Measurements from ENCODE around the gene SAMD10.
"Not testable (repeated sequence)": the region's sequence is repeated elsewhere in the genome, so short reads cannot be mapped to it uniquely, and the experiment has no call there.

The SAMD10 gene

DNA sequence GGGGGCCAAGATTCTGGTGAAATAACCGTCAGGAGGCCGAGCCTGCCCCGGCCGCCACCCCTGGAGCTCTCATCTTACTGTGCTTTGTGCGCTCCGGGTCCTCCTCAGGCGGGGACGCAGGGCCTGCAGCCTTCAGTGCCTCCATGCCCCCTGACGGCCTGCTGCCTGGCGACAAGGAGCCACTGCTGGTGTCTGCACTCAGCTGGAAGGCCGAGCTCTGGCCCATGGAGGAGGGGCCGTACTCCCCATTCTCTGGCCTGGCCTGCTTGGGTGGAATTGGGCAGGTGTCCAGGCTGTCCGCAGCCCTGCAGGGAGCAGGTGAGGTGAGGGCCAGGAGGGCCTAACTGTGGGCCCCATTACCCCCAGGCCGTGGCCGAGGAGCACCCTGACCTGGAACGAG lies 15.0 kb downstream of the SAMD10 start:
- Histone ChIP-seq H3K36me3 (ENCODE audit: insufficient read depth, low read depth, low read length) (peaks cover 65% of the 10 kb centered on the region), H3K4me1 (ENCODE audit: insufficient read depth, low read length) (peaks cover 1% of the 10 kb centered on the region; the same call in 1 of the 2 replicates), H3K9ac (ENCODE audit: low read depth, low read length) (no peak overlapping the region), H3K4me3 (ENCODE audit: low read length) (no peak overlapping the region), H3K27ac (ENCODE audit: low read length) (no peak overlapping the region), H3K27me3 (ENCODE audit: insufficient read depth, low read length) (no peaks in the 10 kb centered on the region), H3K9me3 (ENCODE audit: insufficient read depth, low read depth, low read length) (no peaks in the 10 kb centered on the region)

DNA sequence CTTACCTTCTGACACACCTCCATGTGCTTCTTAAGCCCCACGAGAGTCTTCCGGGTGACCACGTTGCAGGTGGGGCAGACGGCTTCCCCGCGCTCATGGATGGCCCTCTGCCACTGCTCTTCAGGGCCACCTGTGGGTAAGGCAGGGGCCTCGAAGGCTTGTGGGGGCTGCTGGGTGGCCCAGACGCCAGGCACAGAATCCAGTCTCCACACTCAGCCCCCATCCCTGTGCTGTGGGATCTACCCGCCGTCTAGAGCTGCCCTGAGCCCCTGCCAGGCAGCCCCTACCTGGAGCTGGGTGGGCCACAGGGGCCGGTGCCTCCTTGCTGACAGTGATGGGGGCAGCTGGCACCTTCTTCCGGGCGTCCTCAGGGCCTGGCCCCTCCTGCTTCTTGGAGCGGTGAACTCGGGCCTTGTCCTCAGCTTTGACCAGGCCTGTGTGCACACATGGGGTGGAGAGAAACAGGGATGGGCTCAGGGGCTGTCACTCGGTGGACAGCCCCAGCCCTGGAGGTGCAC lies 15.6 kb downstream of the SAMD10 start:
- no peak overlapping the region for H3K4me3 ChIP-seq (ENCODE audit: low read length)
- H3K27ac ChIP-seq (ENCODE audit: low read length) = no peak overlapping the region
- H3K9me3 ChIP-seq (ENCODE audit: insufficient read depth, low read depth, low read length) = no peaks in the 10 kb centered on the region
- peaks cover 7% of the 10 kb centered on the region; the same call in 1 of the 2 replicates for H3K4me1 ChIP-seq (ENCODE audit: insufficient read depth, low read length)
- no peak overlapping the region for H3K9ac ChIP-seq (ENCODE audit: low read depth, low read length)
- H3K27me3 ChIP-seq (ENCODE audit: insufficient read depth, low read length) = no peaks in the 10 kb centered on the region
- peaks cover 70% of the 10 kb centered on the region for H3K36me3 ChIP-seq (ENCODE audit: insufficient read depth, low read depth, low read length)

DNA sequence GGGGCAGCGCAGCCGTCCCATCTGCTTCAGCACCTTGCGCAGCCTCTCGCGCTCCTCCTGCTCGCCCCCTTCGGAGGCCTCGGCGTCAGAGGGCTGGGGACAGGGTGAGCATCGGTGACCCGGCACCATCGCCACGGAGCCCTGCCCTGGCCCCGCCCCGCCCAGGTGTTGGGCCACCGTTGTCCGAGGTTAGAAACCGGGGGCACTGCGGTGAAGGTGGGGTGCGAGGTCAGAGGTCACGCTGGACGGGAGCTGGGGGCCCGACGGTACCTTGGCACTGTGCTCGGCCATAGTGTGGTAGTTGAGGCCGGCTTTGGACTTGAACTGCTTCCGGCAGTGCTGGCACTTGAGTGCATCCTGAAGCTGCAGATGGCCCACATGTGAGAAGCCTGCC lies 16.1 kb downstream of the SAMD10 start:
- H3K27me3 ChIP-seq (ENCODE audit: insufficient read depth, low read length) = no peaks in the 10 kb centered on the region
- no peaks in the 10 kb centered on the region for H3K9me3 ChIP-seq (ENCODE audit: insufficient read depth, low read depth, low read length)
- peaks cover 69% of the 10 kb centered on the region for H3K36me3 ChIP-seq (ENCODE audit: insufficient read depth, low read depth, low read length)
- peaks cover 10% of the 10 kb centered on the region; the same call in 1 of the 2 replicates for H3K4me1 ChIP-seq (ENCODE audit: insufficient read depth, low read length)
- H3K4me3 ChIP-seq (ENCODE audit: low read length) = no peak overlapping the region
- no peak overlapping the region for H3K9ac ChIP-seq (ENCODE audit: low read depth, low read length)
- no peak overlapping the region for H3K27ac ChIP-seq (ENCODE audit: low read length)

DNA sequence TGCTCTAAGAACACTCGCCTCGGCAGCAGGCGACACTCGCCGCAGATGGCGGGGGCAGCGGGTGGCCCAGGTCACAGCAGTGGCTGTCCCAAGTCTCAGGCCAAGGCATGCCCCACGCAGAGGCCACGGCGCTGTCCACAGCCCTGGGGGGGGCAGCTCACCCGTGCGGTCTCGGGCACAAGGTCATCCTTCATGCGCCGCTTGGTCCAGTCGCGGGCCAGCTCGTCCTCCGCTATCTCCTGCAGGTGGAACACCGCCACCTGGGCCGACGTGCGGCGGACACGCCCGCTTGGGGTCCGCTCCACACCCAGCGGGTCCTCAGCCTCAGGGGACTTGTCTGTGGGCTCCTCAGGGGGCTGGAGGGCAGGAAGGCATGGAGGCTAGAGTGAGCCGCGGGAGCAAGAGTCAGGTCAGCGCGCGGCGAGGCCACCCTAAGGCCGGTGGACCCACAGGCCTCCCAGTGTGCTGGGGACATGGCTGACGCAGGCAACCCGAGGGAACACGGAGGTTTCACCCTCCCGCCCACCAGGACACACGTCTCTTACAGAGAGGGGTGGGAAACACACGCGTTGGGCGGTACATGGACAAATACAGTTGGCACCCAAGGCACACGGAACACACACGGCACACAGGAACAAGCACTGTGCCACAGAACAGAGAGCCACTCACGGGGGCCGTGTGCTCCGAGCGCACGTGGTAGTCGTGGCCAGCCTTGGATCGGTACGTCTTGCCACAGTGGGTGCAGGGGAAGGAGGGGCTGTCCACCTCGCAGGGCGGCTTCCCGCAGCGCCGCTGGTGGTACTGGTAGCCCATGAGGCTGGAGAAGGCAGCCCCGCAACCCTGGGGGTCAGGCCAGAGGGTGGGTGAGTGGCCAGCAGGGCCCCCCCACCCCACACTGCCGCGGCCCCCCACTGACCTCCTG lies 16.8 kb downstream of the SAMD10 start:
- Histone ChIP-seq H3K36me3 (ENCODE audit: insufficient read depth, low read depth, low read length) (peaks cover 62% of the 10 kb centered on the region), H3K4me3 (ENCODE audit: low read length) (no peak overlapping the region), H3K9me3 (ENCODE audit: insufficient read depth, low read depth, low read length) (no peaks in the 10 kb centered on the region), H3K27me3 (ENCODE audit: insufficient read depth, low read length) (no peaks in the 10 kb centered on the region), H3K27ac (ENCODE audit: low read length) (no peak overlapping the region), H3K9ac (ENCODE audit: low read depth, low read length) (no peak overlapping the region), H3K4me1 (ENCODE audit: insufficient read depth, low read length) (peaks cover 15% of the 10 kb centered on the region; the same call in 1 of the 2 replicates)

DNA sequence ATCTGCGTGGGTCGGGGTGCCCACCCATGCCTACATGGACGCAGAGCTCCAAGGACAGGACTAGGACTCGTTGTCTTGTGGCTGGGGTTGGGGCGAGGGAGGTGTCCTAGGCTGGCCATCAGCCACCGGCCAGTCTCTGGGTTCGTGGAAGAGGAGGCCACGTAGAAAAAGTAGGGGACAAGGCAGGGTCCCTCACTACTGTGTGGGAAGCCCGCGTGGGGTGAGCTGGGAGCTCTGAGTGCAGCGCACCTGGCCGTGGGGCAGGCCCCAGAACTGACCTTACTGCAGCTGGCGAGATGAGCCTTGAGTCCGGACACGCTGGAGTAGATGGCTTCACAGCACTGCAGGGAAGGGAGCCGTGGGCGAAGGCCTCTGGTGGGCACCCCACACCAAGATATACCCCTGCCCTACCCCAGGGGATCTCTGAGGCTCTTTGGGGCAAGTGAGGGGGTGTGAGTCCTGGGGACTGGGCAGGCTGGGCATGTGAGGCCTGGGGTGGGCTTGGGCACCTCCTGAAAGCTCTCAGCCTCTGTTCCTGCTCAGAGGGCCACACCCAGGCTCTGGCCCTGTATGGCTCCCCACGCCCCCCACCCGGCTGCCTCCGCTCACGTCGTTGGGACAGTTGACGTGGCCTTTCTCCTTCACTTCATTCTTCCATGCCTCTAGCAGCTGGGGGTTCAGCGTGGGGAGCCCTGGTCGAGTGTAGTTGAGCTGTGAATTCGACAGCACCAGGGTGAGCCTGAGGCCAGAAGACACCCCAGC lies 17.6 kb downstream of the SAMD10 start:
- Histone ChIP-seq H3K4me1 (ENCODE audit: insufficient read depth, low read length) (peaks cover 15% of the 10 kb centered on the region; the same call in 1 of the 2 replicates), H3K9me3 (ENCODE audit: insufficient read depth, low read depth, low read length) (no peaks in the 10 kb centered on the region), H3K27ac (ENCODE audit: low read length) (no peak overlapping the region), H3K9ac (ENCODE audit: low read depth, low read length) (no peak overlapping the region), H3K4me3 (ENCODE audit: low read length) (no peak overlapping the region), H3K36me3 (ENCODE audit: insufficient read depth, low read depth, low read length) (peaks cover 54% of the 10 kb centered on the region), H3K27me3 (ENCODE audit: insufficient read depth, low read length) (no peaks in the 10 kb centered on the region)

DNA sequence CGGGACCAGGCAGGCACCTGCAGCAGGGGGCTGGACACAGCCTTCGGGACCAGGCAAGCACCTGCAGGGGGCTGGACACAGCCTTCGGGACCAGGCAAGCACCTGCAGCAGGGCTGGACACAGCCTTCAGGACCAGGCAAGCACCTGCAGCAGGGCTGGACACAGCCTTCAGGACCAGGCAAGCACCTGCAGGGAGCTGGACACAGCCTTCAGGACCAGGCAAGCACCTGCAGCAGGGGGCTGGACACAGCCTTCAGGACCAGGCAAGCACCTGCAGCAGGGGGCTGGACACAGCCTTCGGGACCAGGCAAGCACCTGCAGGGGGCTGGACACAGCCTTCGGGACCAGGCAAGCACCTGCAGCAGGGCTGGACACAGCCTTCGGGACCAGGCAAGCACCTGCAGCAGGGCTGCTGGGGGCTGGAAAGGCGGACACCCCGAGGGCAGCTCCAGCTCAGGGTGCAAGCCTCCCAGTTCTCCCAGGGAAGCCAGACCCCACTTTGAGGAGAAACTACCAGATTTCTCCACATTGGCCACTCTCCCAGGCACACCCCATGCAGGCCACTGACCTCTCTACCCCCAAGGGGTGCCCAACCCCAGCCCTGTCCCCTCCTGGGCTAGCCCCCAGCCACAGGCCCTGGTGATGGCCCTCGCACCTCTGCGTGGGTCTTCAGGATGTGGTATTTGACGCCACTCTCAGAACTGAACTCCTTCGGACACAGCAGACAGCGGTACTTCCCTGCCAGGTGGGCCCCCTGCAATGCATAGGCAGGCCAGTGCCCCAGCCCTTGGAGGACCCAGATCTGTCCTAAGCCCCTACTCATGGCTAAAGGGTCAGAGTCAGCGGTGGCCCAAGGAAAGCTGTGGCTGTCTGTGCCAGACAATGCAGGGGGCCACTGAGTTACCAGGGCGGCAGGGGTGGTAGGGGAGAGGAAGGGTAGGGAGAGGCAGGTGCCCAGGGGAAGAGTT lies 18.5 kb downstream of the SAMD10 start:
- H3K27ac ChIP-seq (ENCODE audit: low read length); H3K9ac ChIP-seq (ENCODE audit: low read depth, low read length); H3K27me3 ChIP-seq (ENCODE audit: insufficient read depth, low read length); H3K9me3 ChIP-seq (ENCODE audit: insufficient read depth, low read depth, low read length); H3K4me3 ChIP-seq (ENCODE audit: low read length): not testable (repeated sequence)
- H3K4me1 ChIP-seq (ENCODE audit: insufficient read depth, low read length) = peaks cover 15% of the 10 kb centered on the region; the same call in 1 of the 2 replicates
- H3K36me3 ChIP-seq (ENCODE audit: insufficient read depth, low read depth, low read length) = peaks cover 45% of the 10 kb centered on the region

DNA sequence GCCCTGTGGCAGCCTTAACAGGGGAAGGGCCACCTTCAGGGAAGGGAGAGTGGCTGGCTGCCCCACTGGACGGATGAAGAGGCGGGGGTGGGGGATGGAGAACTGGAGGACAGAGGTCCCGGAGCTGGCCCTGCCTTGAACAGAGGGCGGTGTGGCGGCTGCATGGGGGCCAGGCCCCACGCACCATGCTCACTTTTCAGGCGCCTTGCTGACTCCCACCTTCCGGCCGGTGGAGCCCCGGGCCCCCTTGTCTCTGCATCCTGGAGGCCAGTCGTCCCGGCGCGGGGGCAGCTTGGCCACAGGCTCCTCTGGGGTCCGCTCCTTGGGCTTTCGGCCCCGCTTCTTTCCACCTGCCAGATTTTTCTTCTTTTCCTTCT lies 19.8 kb downstream of the SAMD10 start:
- H3K4me1 ChIP-seq (ENCODE audit: insufficient read depth, low read length) = peaks cover 15% of the 10 kb centered on the region; the same call in 1 of the 2 replicates
- no peaks in the 10 kb centered on the region for H3K27me3 ChIP-seq (ENCODE audit: insufficient read depth, low read length)
- peaks cover 45% of the 10 kb centered on the region for H3K36me3 ChIP-seq (ENCODE audit: insufficient read depth, low read depth, low read length)
- H3K9me3 ChIP-seq (ENCODE audit: insufficient read depth, low read depth, low read length) = no peaks in the 10 kb centered on the region
- no peak overlapping the region for H3K27ac ChIP-seq (ENCODE audit: low read length)
- H3K9ac ChIP-seq (ENCODE audit: low read depth, low read length) = 0 out of 2 replicates have a peak overlapping the region, but pooled peaks have one; percentile 32
- no peak overlapping the region for H3K4me3 ChIP-seq (ENCODE audit: low read length)

DNA sequence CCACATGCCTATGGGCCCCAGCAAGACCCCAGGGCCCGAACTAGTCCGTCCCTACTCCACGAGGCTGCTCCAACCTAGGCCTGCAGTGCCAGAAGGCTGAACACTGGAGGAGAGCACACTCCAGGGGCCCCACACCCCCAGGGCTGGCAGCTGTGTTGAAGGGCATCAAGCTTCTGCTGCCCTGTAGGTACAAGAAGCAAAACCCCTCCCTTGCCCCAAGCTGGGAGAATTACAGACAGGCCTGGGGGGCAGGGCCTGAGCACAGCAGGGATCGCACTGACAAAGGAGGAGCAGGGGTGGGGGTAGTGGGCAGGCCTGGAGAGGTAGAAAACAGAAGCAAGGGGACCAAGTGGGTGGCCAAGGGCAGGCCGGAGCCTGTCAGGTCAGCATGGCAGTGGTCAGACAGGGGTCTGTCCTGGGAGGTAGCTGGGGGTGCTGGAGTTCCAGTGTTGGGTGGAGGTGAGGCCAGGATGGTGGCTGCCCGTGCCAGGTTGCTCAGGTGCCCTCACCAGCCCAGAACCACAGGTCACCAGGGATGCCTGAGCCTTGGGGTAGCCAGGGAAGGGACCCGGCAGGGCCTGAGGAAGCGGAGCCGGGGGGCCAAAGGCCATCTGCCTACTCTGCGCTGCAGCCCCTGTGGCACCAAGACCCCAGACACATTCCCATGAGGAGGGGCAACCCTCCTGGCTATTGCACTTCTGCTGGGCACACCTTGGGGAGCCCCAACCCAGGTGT lies 20.3 kb downstream of the SAMD10 start:
- H3K4me3 ChIP-seq (ENCODE audit: low read length) = no peak overlapping the region
- no peaks in the 10 kb centered on the region for H3K9me3 ChIP-seq (ENCODE audit: insufficient read depth, low read depth, low read length)
- H3K27me3 ChIP-seq (ENCODE audit: insufficient read depth, low read length) = no peaks in the 10 kb centered on the region
- H3K27ac ChIP-seq (ENCODE audit: low read length) = peak overlapping the region; percentile 78
- peaks cover 15% of the 10 kb centered on the region; the same call in 1 of the 2 replicates for H3K4me1 ChIP-seq (ENCODE audit: insufficient read depth, low read length)
- H3K9ac ChIP-seq (ENCODE audit: low read depth, low read length) = 0 out of 2 replicates have a peak overlapping the region, but pooled peaks have one; percentile 32
- H3K36me3 ChIP-seq (ENCODE audit: insufficient read depth, low read depth, low read length) = peaks cover 41% of the 10 kb centered on the region

DNA sequence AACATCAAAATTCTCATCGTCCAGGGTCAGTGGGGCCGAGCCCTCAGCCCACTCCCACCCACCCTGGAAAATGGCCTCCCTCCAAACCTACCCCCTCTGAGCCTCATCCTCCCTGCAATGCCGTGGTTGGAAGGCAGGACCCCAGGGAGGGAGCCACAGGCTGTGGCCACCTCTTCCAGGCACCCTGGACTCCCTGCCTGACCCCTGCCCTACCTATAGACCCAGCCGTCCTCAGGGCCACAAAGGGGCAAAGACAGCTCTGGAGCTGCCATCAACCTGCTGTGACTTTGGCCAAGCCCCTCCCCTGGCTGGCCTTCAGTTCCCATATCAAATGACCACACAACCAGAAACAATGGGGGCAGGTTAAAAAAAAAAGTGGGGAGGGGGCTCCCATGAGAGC lies 21.0 kb downstream of the SAMD10 start:
- Histone ChIP-seq H3K27me3 (ENCODE audit: insufficient read depth, low read length) (no peaks in the 10 kb centered on the region), H3K4me3 (ENCODE audit: low read length) (no peak overlapping the region), H3K27ac (ENCODE audit: low read length) (peak overlapping the region; percentile 78), H3K4me1 (ENCODE audit: insufficient read depth, low read length) (peaks cover 15% of the 10 kb centered on the region; the same call in 1 of the 2 replicates), H3K36me3 (ENCODE audit: insufficient read depth, low read depth, low read length) (peaks cover 35% of the 10 kb centered on the region), H3K9ac (ENCODE audit: low read depth, low read length) (no peak overlapping the region), H3K9me3 (ENCODE audit: insufficient read depth, low read depth, low read length) (no peaks in the 10 kb centered on the region)

DNA sequence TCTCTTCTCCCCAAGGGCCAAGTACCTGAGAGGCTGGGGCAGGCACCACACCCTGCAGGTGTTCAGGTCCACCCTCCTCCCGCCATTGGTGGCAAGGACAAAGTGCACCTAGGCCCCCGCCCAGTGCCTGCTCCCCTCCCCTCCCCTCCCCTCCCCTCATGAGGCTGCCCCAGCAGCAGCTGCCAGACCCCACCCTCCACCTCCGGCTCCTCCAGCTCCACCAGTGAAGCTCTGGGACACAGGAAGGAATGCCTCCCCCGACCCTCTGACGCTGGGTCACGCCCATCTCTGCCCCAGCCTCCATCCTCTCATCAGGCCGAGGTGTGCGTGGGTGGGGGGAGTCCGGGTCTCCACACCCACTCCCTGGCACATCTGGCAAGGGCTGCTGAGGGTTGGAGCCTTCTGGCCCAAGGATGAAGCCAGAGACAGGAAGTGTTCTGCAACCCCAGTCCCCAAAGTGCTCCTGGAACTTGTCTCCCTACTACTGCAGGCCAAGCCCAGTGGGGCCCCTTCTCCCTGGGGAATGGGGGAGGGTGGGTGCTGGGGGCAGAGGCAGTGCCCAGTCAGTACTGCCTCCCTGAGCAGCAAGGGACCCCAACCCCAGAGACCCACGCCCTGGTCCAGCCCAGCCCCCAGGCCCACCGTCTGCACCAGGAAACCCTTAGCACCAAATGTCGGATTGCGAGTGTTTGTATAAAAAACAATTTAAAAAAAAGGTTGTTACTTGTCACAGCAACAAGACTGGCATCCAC lies 21.6 kb downstream of the SAMD10 start:
- Histone ChIP-seq H3K9ac (ENCODE audit: low read depth, low read length) (peak overlapping the region; percentile 72; the same call in 1 of the 2 replicates), H3K27ac (ENCODE audit: low read length) (peak overlapping the region; percentile 76), H3K4me3 (ENCODE audit: low read length) (peak overlapping the region; percentile 75)

More for the DNA sequence above, 21.6 kb downstream of the SAMD10 start:
- peaks cover 15% of the 10 kb centered on the region; the same call in 1 of the 2 replicates for H3K4me1 ChIP-seq (ENCODE audit: insufficient read depth, low read length)
- no peaks in the 10 kb centered on the region for H3K9me3 ChIP-seq (ENCODE audit: insufficient read depth, low read depth, low read length)
- no peaks in the 10 kb centered on the region for H3K27me3 ChIP-seq (ENCODE audit: insufficient read depth, low read length)
- H3K36me3 ChIP-seq (ENCODE audit: insufficient read depth, low read depth, low read length) = peaks cover 31% of the 10 kb centered on the region

Data from iPS-20b (cell line).